MM.1S (cell line): ENCODE measurements around the gene NYAP1.

Experiments used
- DNase-seq: peaks from one replicate; pipeline ENCODE4 v3.0.0-alpha.2; 2015
- H2AFZ ChIP-seq: fragments of 300-600 bp; sonication (generic); 2 replicates; pipeline ENCODE4 v1.6.0; 2016; ENCODE audit warnings: antibody characterized with exemption, low read length
- H3F3A ChIP-seq: fragments of 300-600 bp; sonication (generic); 2 replicates; pipeline ENCODE4 v1.6.1; 2016; ENCODE audit warnings: mild to moderate bottlenecking, antibody characterized with exemption, low read length, moderate library complexity, mixed read lengths; ENCODE audit not compliant: insufficient read depth
- H3K27ac ChIP-seq: fragments of 300-600 bp; sonication (generic); 2 replicates; pipeline ENCODE4 v1.5.1; 2016; ENCODE audit warnings: mild to moderate bottlenecking, low read length
- H3K27me3 ChIP-seq: fragments of 300-600 bp; sonication (generic); replicated peaks from 2 replicates; pipeline ENCODE4 v1.6.0; 2016; ENCODE audit warnings: low read length; ENCODE audit not compliant: insufficient read depth
- H3K36me3 ChIP-seq: fragments of 300-600 bp; sonication (generic); replicated peaks from 2 replicates; pipeline ENCODE4 v1.6.1; 2016; ENCODE audit warnings: mild to moderate bottlenecking, low read length, mixed read lengths; ENCODE audit not compliant: insufficient read depth
- H3K4me1 ChIP-seq: fragments of 300-600 bp; sonication (generic); 2 replicates; pipeline ENCODE4 v1.6.1; 2016; ENCODE audit warnings: low read length, mixed read lengths
- H3K4me2 ChIP-seq: fragments of 300-600 bp; sonication (generic); 2 replicates; pipeline ENCODE4 v1.6.0; 2016; ENCODE audit warnings: low read depth, low read length
- H3K4me3 ChIP-seq: fragments of 300-600 bp; sonication (generic); 2 replicates; pipeline ENCODE4 v1.5.1; 2016; ENCODE audit warnings: low read length, mixed read lengths
- H3K79me2 ChIP-seq: fragments of 300-600 bp; sonication (generic); 2 replicates; pipeline ENCODE4 v1.6.1; 2016; ENCODE audit warnings: mixed run types, low read length, mixed read lengths
- H3K9ac ChIP-seq: fragments of 300-600 bp; sonication (generic); 2 replicates; pipeline ENCODE4 v1.6.1; 2016; ENCODE audit warnings: low read length, mixed read lengths
- H3K9me2 ChIP-seq: fragments of 300-600 bp; sonication (generic); replicated peaks from 2 replicates; pipeline ENCODE4 v1.6.1; 2016; ENCODE audit warnings: mild to moderate bottlenecking, low read length, mixed read lengths; ENCODE audit not compliant: insufficient read depth
- H3K9me3 ChIP-seq: fragments of 300-600 bp; sonication (generic); replicated peaks from 2 replicates; pipeline ENCODE4 v1.6.1; 2016; ENCODE audit warnings: mild to moderate bottlenecking, low read length, mixed read lengths; ENCODE audit not compliant: insufficient read depth
- H4K20me1 ChIP-seq: fragments of 300-600 bp; sonication (generic); 2 replicates; pipeline ENCODE4 v1.6.1; 2016; ENCODE audit warnings: mild to moderate bottlenecking, low read length, moderate library complexity, mixed read lengths; ENCODE audit not compliant: insufficient read depth
- CTCF ChIP-seq: fragments of 300-600 bp; sonication (generic); IDR thresholded peaks from 2 replicates; pipeline ENCODE4 v1.5.1; 2016; ENCODE audit warnings: antibody characterized with exemption, low read length, mixed read lengths
- EZH2 ChIP-seq: fragments of 300-600 bp; sonication (generic); optimal IDR thresholded peaks from 2 replicates; pipeline ENCODE3; 2017; ENCODE audit warnings: low read depth, mild to moderate bottlenecking, antibody characterized with exemption, low read length, mixed read lengths
- EZH2phosphoT487 ChIP-seq: fragments of 300-600 bp; sonication (generic); IDR thresholded peaks from 2 replicates; pipeline ENCODE4 v1.6.1; 2018; ENCODE audit warnings: antibody characterized with exemption, low read length

The NYAP1 gene

GRCh38 chr7:100481466-100481865 is 2.3 kb upstream of the NYAP1 start:
- Histone ChIP-seq H3K4me1 (peaks cover 11% of the 10 kb centered on the region), H3K79me2 (peaks cover 26% of the 10 kb centered on the region), H3K9me3 (no peaks in the 10 kb centered on the region), H3F3A (peaks cover 3% of the 10 kb centered on the region; the same call in 1 of the 2 replicates), H3K27ac (no peak overlapping the region), H3K4me2 (no peak overlapping the region), H3K36me3 (no peaks in the 10 kb centered on the region), H3K9me2 (no peaks in the 10 kb centered on the region), H2AFZ (no peak overlapping the region), H3K4me3 (no peak overlapping the region), H3K27me3 (peaks cover 27% of the 10 kb centered on the region), H3K9ac (no peak overlapping the region), H4K20me1 (no peaks in the 10 kb centered on the region)
- TF ChIP-seq EZH2phosphoT487: no peak
- DNase-seq: no peak

- Histone ChIP-seq H3K9me3 (no peaks in the 10 kb centered on the region), H3F3A (peaks cover 3% of the 10 kb centered on the region; the same call in 1 of the 2 replicates), H3K36me3 (no peaks in the 10 kb centered on the region), H3K9me2 (no peaks in the 10 kb centered on the region), H3K4me1 (peaks cover 6% of the 10 kb centered on the region), H3K9ac (peak overlapping the region; percentile 17; the same call in 1 of the 2 replicates), H3K27me3 (peaks cover 39% of the 10 kb centered on the region), H4K20me1 (no peaks in the 10 kb centered on the region), H3K79me2 (peaks cover 13% of the 10 kb centered on the region), H2AFZ (peak overlapping the region; percentile 90), H3K27ac (no peak overlapping the region), H3K4me3 (peak overlapping the region; percentile 85), H3K4me2 (peak overlapping the region; percentile 99)
- no peak for DNase-seq
- TF ChIP-seq CTCF: no peak
- TF ChIP-seq EZH2phosphoT487: no peak
- no peak for TF ChIP-seq EZH2
These were observed 1.0 kb upstream of the NYAP1 start for GRCh38 chr7:100482728-100483089.

GRCh38 chr7:100483090-100483721 is 521 bp upstream of the NYAP1 start:
- peak overlapping the region; percentile 90 for H2AFZ ChIP-seq
- peaks cover 8% of the 10 kb centered on the region for H3K79me2 ChIP-seq
- no peak overlapping the region for H3K27ac ChIP-seq
- no peaks in the 10 kb centered on the region for H3K36me3 ChIP-seq
- DNase-seq: peak; percentile 54
- peaks cover 44% of the 10 kb centered on the region for H3K27me3 ChIP-seq
- no peaks in the 10 kb centered on the region for H4K20me1 ChIP-seq
- peak overlapping the region; percentile 85 for H3K4me3 ChIP-seq
- H3K4me1 ChIP-seq: peaks cover 6% of the 10 kb centered on the region
- peak overlapping the region; percentile 17; the same call in 1 of the 2 replicates for H3K9ac ChIP-seq
- no peaks in the 10 kb centered on the region for H3K9me2 ChIP-seq
- H3K9me3 ChIP-seq: no peaks in the 10 kb centered on the region
- TF ChIP-seq CTCF (peak; percentile 75), EZH2 (no peak), EZH2phosphoT487 (no peak)
- H3K4me2 ChIP-seq: peak overlapping the region; percentile 99
- H3F3A ChIP-seq: peaks cover 3% of the 10 kb centered on the region; the same call in 1 of the 2 replicates

- no peak for DNase-seq
- Histone ChIP-seq H3K4me3 (no peak overlapping the region), H3K4me2 (no peak overlapping the region)
These were observed 932 bp downstream of the NYAP1 start for GRCh38 chr7:100484673-100485045.

More at GRCh38 chr7:100484673-100485045, 932 bp downstream of the NYAP1 start:
- Histone ChIP-seq H3K79me2 (no peaks in the 10 kb centered on the region), H2AFZ (no peak overlapping the region), H3K9ac (no peak overlapping the region), H3K27me3 (peaks cover 57% of the 10 kb centered on the region), H3K36me3 (no peaks in the 10 kb centered on the region), H3K9me3 (no peaks in the 10 kb centered on the region), H3K9me2 (no peaks in the 10 kb centered on the region), H3K4me1 (peaks cover 3% of the 10 kb centered on the region; the same call in 1 of the 2 replicates), H3F3A (peaks cover under 1% of the 10 kb centered on the region; the same call in 1 of the 2 replicates), H4K20me1 (no peaks in the 10 kb centered on the region), H3K27ac (no peak overlapping the region)
- TF ChIP-seq EZH2phosphoT487 (no peak), EZH2 (no peak), CTCF (no peak)
